Vagina (tissue), 2 donors: ENCODE data around the gene EXD3. TPM values are rescaled to one million over a fixed set of nuclear protein-coding genes. Genes with fewer than 3 reads are reported as not detected.
A peak's percentile ranks its signal among the peaks of the same experiment; 100 is the strongest.

Source experiments
- DNase-seq, 2 donors: peaks; one replicate each; pipeline ENCODE4 v3.0.0-alpha.2; 2017; ENCODE audit errors: extremely low spot score in 2 of 2
- H3K27ac ChIP-seq: fragments of 200-600 bp; sonication (generic); one replicate; pipeline ENCODE4 v1.5.1; 2019
- H3K27me3 ChIP-seq: fragments of 200-600 bp; sonication (generic); one replicate; pipeline ENCODE4 v1.5.1; 2019
- H3K36me3 ChIP-seq, 2 donors: fragments of 200-600 bp; sonication (generic); one replicate each; pipeline ENCODE4 v1.5.1; 2017 to 2019
- H3K4me1 ChIP-seq: fragments of 200-600 bp; sonication (generic); one replicate; pipeline ENCODE4 v1.5.1; 2019
- H3K4me3 ChIP-seq, 2 donors: fragments of 200-600 bp; sonication (generic); 1 replicate in 1 of 2; 2 replicates in 1 of 2; pipeline ENCODE4 v1.5.1; 2016 to 2019
- H3K9me3 ChIP-seq: fragments of 200-600 bp; sonication (generic); one replicate; pipeline ENCODE4 v1.5.1; 2019
- CTCF ChIP-seq, 3 experiments: fragments of 450-650 bp in 2 of 3; fragments of 200-600 bp in 1 of 3; sonication (generic) in 1 of 3; IDR thresholded peaks; one replicate each; pipeline ENCODE4 v1.5.1; 2017 to 2019; ENCODE audit warnings: antibody characterized with exemption in 3 of 3, mild to moderate bottlenecking in 2 of 3, moderate library complexity in 2 of 3
- POLR2A ChIP-seq, 2 donors: fragments of 450-650 bp; IDR thresholded peaks; one replicate each; pipeline ENCODE4 v1.6.1; 2017; ENCODE audit warnings: antibody characterized with exemption in 2 of 2, mild to moderate bottlenecking in 2 of 2, moderate library complexity in 2 of 2
- POLR2AphosphoS5 ChIP-seq, 2 donors: sonication (generic); formaldehyde crosslinking; IDR thresholded peaks; one replicate each; pipeline ENCODE4 v1.9.0; 2017; ENCODE audit warnings: antibody characterized with exemption in 2 of 2, mild to moderate bottlenecking in 2 of 2, low read depth in 1 of 2; ENCODE audit not compliant: insufficient read depth in 1 of 2
- intact Hi-C: fragments of 100-400 bp; cut with DNase I; formaldehyde crosslinking; loops from one replicate; pipeline ENCODE4 v1.15.1; 2023
- total RNA-seq: library from RNA; depleted of rRNA; stranded (reverse); fragments of >200 nt; gene quantifications from one replicate; pipeline ENCODE4 v1.2.3, GENCODE V29; 2016

The EXD3 gene
- total RNA-seq, 1 donor from 2014 or later, result 35.6 TPM

GRCh38 chr9:137459601-137460362, 36.8 kb upstream of the EXD3 start:
- TF ChIP-seq POLR2AphosphoS5 (IDR thresholded peaks at IDR 0.05; ENCODE audit: insufficient read depth in 1 of 2, low read depth in 1 of 2), result no peak
- TF ChIP-seq CTCF (IDR thresholded peaks at IDR 0.05), result no peak
- TF ChIP-seq POLR2A (IDR thresholded peaks at IDR 0.05), result no peak
- H3K4me1 ChIP-seq, result peaks cover 30% of the 10 kb centered on the region
- no peak for DNase-seq
- H3K27ac ChIP-seq, result peak overlapping the region; percentile 82
- H3K36me3 ChIP-seq, result no peaks in the 10 kb centered on the region
- H3K27me3 ChIP-seq, result no peaks in the 10 kb centered on the region
- intact Hi-C loops, result no loop called here
- H3K9me3 ChIP-seq, result no peaks in the 10 kb centered on the region
- peak overlapping the region; percentile 83 to 86 for H3K4me3 ChIP-seq

DNA sequence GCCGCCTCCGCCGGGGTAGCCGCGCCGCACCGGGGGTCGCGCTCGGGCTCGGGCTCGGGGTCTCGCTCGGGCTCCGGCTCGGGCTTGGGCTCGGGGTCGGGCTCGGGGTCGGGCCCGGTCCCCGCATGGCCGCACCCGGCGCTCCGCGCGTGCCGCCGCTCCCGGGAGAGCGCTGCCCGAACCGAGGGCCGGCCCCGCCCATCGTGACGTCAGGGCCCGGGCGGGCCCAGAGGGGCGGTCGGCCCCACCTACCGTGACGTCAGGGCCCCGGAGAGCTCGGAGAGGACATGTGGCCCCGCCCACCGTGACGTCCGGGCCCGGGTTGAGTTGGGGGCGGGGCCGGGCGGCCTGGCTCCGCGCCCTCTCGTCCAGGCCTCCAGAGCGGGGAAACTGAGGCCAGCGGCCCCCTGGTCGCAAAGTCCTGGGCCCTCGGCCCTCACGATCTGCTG, 36.2 kb upstream of the EXD3 start, which contains the start of gene NSMF:
Gene NSMF (minus strand): TSS at position 183 of the 449 bp plus-strand sequence. CDS start 232 bp downstream, outside the sequence.
- intact Hi-C loops, result no loop called here
- no peaks in the 10 kb centered on the region for H3K27me3 ChIP-seq
- no peaks in the 10 kb centered on the region for H3K9me3 ChIP-seq
- H3K27ac ChIP-seq, result peak within 1 kb of the TSS; percentile 82
- peak within 1 kb of the TSS; percentile 83 to 86 for H3K4me3 ChIP-seq
- DNase-seq, result no peak
- peak in 1 of 2 donors; percentile 91 for TF ChIP-seq POLR2A (IDR thresholded peaks at IDR 0.05)
- TF ChIP-seq POLR2AphosphoS5 (IDR thresholded peaks at IDR 0.05; ENCODE audit: insufficient read depth in 1 of 2, low read depth in 1 of 2), result peak in 1 of 2 donors; percentile 69
- TF ChIP-seq CTCF (IDR thresholded peaks at IDR 0.05), result no peak
- H3K36me3 ChIP-seq, result no peaks in the 10 kb centered on the region
- H3K4me1 ChIP-seq, result peaks cover 36% of the 10 kb centered on the region

GRCh38 chr9:137458194-137459151, 35.5 kb upstream of the EXD3 start:
- Histone ChIP-seq H3K36me3 (no peaks in the 10 kb centered on the region), H3K4me3 (peak overlapping the region; percentile 83 to 86), H3K9me3 (no peaks in the 10 kb centered on the region), H3K27ac (peak overlapping the region; percentile 65), H3K27me3 (no peaks in the 10 kb centered on the region), H3K4me1 (peaks cover 39% of the 10 kb centered on the region)
- no peak for DNase-seq
- no peak for TF ChIP-seq POLR2A (IDR thresholded peaks at IDR 0.05)
- TF ChIP-seq CTCF (IDR thresholded peaks at IDR 0.05), result no peak
- TF ChIP-seq POLR2AphosphoS5 (IDR thresholded peaks at IDR 0.05; ENCODE audit: insufficient read depth in 1 of 2, low read depth in 1 of 2), result peak in 1 of 2 donors; percentile 19
- intact Hi-C loops, result no loop called here

GRCh38 chr9:137457406-137458193, 34.6 kb upstream of the EXD3 start:
- Histone ChIP-seq H3K9me3 (no peaks in the 10 kb centered on the region), H3K4me1 (peaks cover 43% of the 10 kb centered on the region), H3K27me3 (no peaks in the 10 kb centered on the region), H3K4me3 (peak overlapping the region; percentile 83 to 86), H3K36me3 (no peaks in the 10 kb centered on the region), H3K27ac (peak overlapping the region; percentile 65)
- TF ChIP-seq POLR2AphosphoS5 (IDR thresholded peaks at IDR 0.05; ENCODE audit: insufficient read depth in 1 of 2, low read depth in 1 of 2), result no peak
- intact Hi-C loops, result no loop called here
- DNase-seq, result no peak
